Measurements from ENCODE around the gene ZNF407. TPM values are rescaled to one million over a fixed set of nuclear protein-coding genes. Genes with fewer than 3 reads are reported as not detected.

ZNF407 gene
- total RNA-seq, 1 experiment from 2014 or later: 7.6 TPM

GRCh38 chr18:74610860-74611259 is 13.2 kb downstream of the ZNF407 start:
- Histone ChIP-seq H3K4me1 (ENCODE audit: control insufficient read depth in 1 of 2, insufficient read depth in 2 of 2, low read length in 2 of 2) (no peaks in the 10 kb centered on the region), H3K79me2 (ENCODE audit: insufficient read depth, low read length) (peaks cover 9% of the 10 kb centered on the region; the same call in 1 of the 2 replicates), H3K27ac (ENCODE audit: low read depth, low read length) (no peak overlapping the region), H4K20me1 (ENCODE audit: insufficient read depth) (no peaks in the 10 kb centered on the region), H3K9ac (ENCODE audit: low read length) (no peak overlapping the region), H3K36me3 (ENCODE audit: control insufficient read depth in 1 of 2, insufficient read depth in 2 of 2, low read length in 2 of 2) (no peaks in the 10 kb centered on the region), H3K9me3 (ENCODE audit: control insufficient read depth in 1 of 2, insufficient read depth in 1 of 2, low read depth in 1 of 2, low read length in 2 of 2) (0 out of 4 replicates have a peak, but pooled peaks cover 0 to 6% of the 10 kb centered on the region in 2 experiments), H3K9me2 (ENCODE audit: insufficient read depth) (no peaks in the 10 kb centered on the region), H3K4me3 (replicated peaks in 1 of 2; ENCODE audit: low read depth in 1 of 2, low read length in 2 of 2) (no peak overlapping the region), H3K4me2 (ENCODE audit: low read length) (no peak overlapping the region), H2AFZ (ENCODE audit: low read depth, low read length, poor library complexity, severe bottlenecking) (no peak overlapping the region), H3K27me3 (ENCODE audit: insufficient read depth, low read length) (no peaks in the 10 kb centered on the region)
- no TSS peak for BruUV-seq (replicated peaks)
- ATAC-seq: no peak
- POLR2A ChIA-PET: no interaction called here
- intact Hi-C loops (cut with micrococcal nuclease): no loop called here
- TF ChIP-seq CEBPB (IDR thresholded peaks at IDR 0.05; ENCODE audit: low read depth) (no peak), EGR1 (IDR thresholded peaks at IDR 0.05; ENCODE audit: low read depth) (no peak), EZH2 (IDR thresholded peaks at IDR 0.05) (no peak), ZNF274 (IDR thresholded peaks at IDR 0.05; ENCODE audit: low read depth, low read length) (no peak), SP1 (IDR thresholded peaks at IDR 0.05; ENCODE audit: low read depth) (no peak), MAX (IDR thresholded peaks at IDR 0.05) (no peak), ZFX (IDR thresholded peaks at IDR 0.05) (no peak), POLR2A (IDR thresholded peaks at IDR 0.05; ENCODE audit: borderline replicate concordance, extremely low read depth, insufficient read depth, insufficient read length) (no peak), POLR2AphosphoS5 (IDR thresholded peaks at IDR 0.05; ENCODE audit: low read depth, low read length) (no peak), FOSL1 (IDR thresholded peaks at IDR 0.05; ENCODE audit: low read depth) (no peak), CTCF (IDR thresholded peaks at IDR 0.05 in 2 of 3, conservative IDR thresholded peaks at IDR 0.05 in 1 of 3; ENCODE audit: borderline replicate concordance in 1 of 3, insufficient read depth in 1 of 3, low read depth in 2 of 3, low read length in 2 of 3) (no peak)
- TF ChIP-seq, protein P1, sequence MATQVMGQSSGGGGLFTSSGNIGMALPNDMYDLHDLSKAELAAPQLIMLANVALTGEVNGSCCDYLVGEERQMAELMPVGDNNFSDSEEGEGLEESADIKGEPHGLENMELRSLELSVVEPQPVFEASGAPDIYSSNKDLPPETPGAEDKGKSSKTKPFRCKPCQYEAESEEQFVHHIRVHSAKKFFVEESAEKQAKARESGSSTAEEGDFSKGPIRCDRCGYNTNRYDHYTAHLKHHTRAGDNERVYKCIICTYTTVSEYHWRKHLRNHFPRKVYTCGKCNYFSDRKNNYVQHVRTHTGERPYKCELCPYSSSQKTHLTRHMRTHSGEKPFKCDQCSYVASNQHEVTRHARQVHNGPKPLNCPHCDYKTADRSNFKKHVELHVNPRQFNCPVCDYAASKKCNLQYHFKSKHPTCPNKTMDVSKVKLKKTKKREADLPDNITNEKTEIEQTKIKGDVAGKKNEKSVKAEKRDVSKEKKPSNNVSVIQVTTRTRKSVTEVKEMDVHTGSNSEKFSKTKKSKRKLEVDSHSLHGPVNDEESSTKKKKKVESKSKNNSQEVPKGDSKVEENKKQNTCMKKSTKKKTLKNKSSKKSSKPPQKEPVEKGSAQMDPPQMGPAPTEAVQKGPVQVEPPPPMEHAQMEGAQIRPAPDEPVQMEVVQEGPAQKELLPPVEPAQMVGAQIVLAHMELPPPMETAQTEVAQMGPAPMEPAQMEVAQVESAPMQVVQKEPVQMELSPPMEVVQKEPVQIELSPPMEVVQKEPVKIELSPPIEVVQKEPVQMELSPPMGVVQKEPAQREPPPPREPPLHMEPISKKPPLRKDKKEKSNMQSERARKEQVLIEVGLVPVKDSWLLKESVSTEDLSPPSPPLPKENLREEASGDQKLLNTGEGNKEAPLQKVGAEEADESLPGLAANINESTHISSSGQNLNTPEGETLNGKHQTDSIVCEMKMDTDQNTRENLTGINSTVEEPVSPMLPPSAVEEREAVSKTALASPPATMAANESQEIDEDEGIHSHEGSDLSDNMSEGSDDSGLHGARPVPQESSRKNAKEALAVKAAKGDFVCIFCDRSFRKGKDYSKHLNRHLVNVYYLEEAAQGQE (IDR thresholded peaks at IDR 0.05; ENCODE audit: low read depth): no peak
- CTCF ChIA-PET: no interaction called here
- DNase-seq (ENCODE audit: low read depth, low spot score): no peak
- RAD21 ChIA-PET (ENCODE audit: low non-redundant PET in 1 of 2, low total read pairs in 2 of 2, uncharacterized antibody in 2 of 2, unreplicated experiment in 2 of 2): no interaction called here
